ENCODE results near the gene ARID3B.

- no peak for TF ChIP-seq POLR2AphosphoS5 (IDR thresholded peaks at IDR 0.05; ENCODE audit: low read depth)
- TF ChIP-seq CTCF (IDR thresholded peaks at IDR 0.05; ENCODE audit: insufficient read depth, low read length) = peak; percentile 98
- TF ChIP-seq GABPA (IDR thresholded peaks at IDR 0.05; ENCODE audit: low read depth) = no peak
Observed at GRCh38 chr15:74631935-74632560, 91.0 kb downstream of the ARID3B start.

Data from HL-60 (cell line).